Measurements from ENCODE around the gene ADAMTS9.
"Not testable (repeated sequence)": the region's sequence is repeated elsewhere in the genome, so short reads cannot be mapped to it uniquely, and the experiment has no call there.

Gene ADAMTS9

DNA sequence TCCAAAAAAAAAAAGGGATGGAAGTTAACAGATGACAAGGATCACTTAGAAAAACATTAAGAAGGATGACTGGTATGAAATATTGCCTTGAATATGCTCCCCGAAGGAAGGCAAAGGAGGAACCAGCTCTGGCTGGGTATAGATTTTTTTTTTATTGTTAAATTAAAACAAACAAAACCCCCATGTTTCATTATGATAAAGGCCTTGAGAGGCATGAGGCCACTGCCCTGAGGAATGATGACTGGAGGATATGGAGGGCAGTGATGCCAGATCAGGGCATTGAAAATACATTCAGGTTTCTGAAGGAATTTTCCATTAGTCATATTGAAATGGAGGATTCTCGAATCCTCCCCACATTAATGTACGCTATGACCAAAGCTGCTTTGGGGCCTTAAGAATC lies 120.9 kb downstream of the ADAMTS9 start:
- no peak for DNase-seq

GRCh38 chr3:64563751-64564150 lies 124.0 kb downstream of the ADAMTS9 start:
- no peak for DNase-seq

DNA sequence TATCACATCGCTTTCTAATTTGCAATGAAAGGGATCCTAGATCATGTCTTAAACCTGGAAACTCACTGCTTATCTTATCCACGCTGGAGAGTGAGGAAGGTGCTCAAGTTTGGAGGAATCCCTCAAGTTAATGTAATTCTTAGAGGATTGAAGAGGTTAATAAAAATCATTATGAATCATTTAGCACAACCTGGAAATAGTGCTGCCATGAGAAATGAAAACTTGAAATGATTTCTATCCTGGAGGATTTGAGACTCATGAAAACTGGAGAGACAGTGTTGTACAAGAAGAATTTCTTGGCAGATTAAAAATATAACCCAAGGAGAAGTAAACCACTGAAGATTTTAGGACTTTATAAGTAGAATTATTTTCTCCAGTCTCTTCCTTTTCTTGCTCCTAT lies 125.9 kb downstream of the ADAMTS9 start:
- no peak for DNase-seq

- no peak for DNase-seq
Observed at GRCh38 chr3:64561325-64561843, 126.4 kb downstream of the ADAMTS9 start.

- DNase-seq: no peak
Observed at GRCh38 chr3:64560791-64561190, 127.0 kb downstream of the ADAMTS9 start.

- DNase-seq: no peak
Observed at GRCh38 chr3:64559588-64559987, 128.2 kb downstream of the ADAMTS9 start.

DNA sequence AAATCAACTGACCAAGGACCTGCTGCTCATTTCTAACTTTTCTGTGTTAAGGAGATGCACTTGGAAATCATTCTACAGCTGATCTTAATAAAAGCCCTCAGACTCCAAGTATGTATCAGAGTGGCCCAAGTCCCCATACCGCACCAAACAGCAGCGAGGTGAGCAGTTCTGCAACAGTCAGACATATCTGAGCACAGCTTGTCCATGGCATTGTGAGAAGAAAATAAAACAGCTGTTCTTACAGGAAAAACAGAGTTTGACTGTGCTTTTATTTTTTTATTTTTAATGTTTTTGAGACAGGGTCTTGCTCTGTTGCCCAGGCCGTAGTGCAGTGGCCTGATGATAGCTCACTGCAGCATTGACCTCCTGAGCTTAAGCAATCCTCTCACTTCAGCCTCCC lies 131.8 kb downstream of the ADAMTS9 start:
- DNase-seq: no peak

DNA sequence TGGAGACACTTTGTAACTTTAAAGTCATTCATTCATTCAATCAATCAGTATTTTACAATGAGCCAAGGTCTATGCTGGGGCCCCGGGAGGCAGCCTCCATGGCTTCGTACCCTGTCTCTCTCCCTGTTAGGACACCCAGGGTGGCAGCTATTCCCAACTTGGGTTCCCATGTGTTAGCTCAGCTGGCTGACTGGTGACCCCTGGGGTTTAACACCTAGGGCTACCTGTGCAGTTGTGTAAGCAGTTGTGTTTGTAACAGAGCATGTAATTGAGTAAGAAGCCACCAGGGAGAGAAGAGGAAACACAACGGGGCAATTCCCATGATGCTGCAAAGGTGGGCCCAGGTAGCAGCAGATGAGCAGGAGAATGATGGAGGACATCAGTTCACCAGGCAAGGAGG lies 132.4 kb downstream of the ADAMTS9 start:
- DNase-seq: no peak

DNA sequence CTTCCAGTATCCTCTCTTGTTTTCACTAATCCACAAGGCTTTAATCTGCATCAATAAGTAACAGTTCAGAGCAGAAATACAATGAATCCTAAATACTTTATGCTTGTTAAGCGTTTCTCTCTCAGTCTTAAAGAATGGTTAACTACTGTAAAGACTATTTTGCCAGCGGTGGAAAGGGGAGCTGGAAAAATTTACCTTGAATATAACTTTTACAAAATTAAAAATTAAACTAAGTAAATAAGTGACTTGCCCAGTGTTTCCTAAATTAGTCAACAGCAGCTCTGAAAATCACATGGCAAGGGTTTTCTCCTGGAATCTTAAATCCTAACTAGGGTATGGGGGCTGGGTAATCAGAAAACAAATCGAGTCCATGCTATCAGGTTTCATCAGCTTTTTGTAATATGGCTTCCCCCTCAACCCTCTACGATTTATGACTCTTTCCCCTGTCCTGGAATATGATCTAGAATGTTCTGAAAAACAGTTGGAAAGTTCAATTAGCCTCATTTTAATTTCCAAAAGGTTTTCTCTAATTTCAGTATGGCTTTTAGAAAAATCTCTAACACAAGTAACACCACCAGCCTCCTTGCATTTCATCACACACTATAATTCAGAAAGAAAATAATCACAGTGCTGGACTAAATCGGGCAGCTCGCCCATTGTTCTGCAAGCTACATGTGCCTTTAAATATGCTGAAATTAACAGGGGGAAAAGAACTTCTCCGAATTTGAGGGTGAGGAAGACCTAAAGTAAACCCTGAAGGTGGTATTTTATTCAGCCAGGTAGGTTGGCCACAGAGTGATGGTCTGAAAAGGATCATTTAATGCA lies 133.5 kb downstream of the ADAMTS9 start:
- DNase-seq: no peak

GRCh38 chr3:64552966-64553365 lies 134.8 kb downstream of the ADAMTS9 start:
- DNase-seq: no peak

GRCh38 chr3:64552160-64552559 lies 135.6 kb downstream of the ADAMTS9 start:
- no peak for DNase-seq

- no peak for DNase-seq
Observed at GRCh38 chr3:64551697-64552096, 136.1 kb downstream of the ADAMTS9 start.

DNA sequence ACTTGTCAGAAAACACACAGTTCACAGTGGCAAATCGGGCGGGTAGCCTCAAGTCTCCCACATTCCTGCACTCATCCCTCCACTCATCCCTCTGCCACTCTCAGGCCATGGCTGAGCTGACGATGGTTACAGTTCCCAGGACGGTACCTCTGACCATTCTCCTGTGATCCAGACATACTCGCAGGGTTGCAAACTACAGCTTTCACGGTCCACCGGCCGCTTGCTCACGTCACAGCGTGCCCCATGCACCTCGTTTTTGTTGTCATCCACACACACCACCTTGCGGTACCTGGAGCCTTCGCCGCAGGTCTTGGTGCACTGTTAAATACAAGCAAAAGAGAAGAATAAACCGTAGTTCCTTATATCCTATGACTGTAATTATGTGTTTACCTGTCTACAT lies 137.1 kb downstream of the ADAMTS9 start:
- DNase-seq: no peak

DNA sequence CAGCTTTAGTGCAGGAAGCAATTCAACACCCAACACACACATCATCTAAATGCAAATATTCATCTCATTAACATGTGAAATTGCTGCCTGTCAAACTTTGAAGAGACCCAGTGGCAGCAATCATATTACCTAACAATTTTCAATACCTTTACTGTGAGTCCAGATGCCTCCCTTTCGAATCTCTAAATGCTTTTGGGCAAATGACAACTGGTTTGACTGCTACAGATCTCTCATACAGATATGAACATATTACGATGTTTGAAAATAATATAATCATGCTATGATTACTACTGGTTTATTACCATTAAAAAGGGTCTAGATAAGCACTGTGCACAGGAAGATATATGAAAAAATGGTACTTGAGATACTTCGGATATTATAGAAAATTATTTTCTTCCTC lies 137.9 kb downstream of the ADAMTS9 start:
- DNase-seq: no peak

GRCh38 chr3:64548200-64548889 lies 139.5 kb downstream of the ADAMTS9 start:
- no peak for DNase-seq

GRCh38 chr3:64546856-64547255 lies 140.9 kb downstream of the ADAMTS9 start:
- DNase-seq: no peak

DNA sequence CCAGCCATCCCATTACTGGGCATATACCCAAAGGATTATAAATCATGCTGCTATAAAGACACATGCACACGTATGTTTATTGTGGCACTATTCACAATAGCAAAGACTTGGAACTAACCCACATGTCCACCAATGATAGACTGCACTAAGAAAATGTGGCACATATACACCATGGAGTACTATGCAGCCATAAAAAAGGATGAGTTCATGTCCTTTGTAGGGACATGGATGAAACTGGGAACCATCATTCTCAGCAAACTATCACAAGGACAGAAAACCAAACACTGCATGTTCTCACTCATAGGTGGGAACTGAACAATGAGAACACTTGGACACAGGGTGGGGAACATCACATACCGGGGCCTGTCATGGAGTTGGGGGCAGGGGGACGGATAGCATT lies 142.6 kb downstream of the ADAMTS9 start:
- DNase-seq: not testable (repeated sequence)

DNA sequence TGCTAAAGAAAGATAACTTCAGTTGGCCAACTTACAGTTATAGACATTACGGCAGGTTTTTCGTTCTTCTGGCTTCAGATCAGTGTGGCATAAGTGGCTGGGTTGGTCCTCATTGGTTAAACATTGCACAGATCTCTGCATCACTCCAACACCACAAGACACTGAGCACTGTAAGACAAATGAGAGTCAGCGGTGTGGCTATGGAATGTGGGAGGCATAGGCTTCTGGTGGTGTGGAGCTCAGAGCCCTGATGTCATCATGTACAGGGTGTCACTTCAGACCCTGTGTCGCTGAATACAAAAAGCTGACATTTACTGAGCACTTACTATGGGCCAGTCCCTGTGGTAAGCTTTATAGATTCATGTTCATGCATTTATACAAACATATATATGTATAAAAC lies 146.0 kb downstream of the ADAMTS9 start:
- DNase-seq: peak; percentile 18

GRCh38 chr3:64539451-64540196 lies 148.2 kb downstream of the ADAMTS9 start:
- peak; percentile 16 for DNase-seq

DNA sequence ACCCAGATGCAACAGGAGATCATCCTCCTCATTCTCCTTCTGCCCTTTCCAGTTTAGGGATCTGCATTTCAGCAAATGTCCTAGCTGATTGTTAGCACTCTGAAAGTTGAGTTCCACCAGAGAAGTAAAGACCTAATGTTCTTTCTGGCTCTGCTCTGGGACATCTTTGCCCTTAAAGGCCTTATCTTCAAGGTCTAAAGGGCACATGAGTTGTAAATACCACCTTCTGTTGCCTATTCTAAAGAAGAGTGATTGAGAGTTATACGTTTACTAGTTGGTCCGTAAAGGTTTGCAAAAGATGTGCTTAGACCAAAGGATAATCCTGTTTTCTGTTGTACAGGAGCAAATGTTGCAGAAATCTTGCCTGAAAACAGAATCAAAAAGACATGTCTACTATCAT lies 151.6 kb downstream of the ADAMTS9 start:
- no peak for DNase-seq

DNA sequence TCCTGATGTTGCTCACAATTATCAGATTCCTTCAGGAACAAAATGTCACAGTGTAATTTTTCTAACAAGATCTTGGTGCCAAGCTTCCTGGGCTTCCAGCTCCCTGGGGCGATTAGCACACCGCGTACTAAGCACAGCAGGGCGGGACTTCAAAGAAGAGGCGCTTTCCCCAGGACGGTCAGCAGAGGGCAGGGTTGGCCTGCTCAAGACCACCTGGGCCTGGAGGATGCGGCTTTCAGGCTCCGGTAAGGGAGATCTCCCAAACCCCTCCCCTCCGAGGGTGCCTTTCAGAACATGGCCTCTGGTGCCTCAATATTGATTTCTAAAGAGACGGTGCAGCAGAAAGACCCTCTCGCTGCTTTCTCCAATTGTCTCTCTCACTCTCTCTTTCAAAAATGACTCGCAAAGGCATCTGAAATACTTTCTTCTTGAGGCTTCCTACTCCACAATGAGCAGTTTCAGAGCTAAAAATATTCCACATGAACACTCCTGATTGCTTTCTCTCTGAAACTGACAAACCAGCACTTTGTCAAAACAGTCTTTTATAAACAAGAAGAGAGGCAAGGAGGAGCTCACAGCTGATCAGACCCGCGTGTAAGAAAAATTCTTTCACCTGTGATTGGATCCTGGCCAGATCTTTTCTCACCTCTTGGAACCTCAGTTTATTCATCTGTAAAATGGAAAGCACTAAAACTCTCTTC lies 154.0 kb downstream of the ADAMTS9 start:
- peak; percentile 76 for DNase-seq

DNA sequence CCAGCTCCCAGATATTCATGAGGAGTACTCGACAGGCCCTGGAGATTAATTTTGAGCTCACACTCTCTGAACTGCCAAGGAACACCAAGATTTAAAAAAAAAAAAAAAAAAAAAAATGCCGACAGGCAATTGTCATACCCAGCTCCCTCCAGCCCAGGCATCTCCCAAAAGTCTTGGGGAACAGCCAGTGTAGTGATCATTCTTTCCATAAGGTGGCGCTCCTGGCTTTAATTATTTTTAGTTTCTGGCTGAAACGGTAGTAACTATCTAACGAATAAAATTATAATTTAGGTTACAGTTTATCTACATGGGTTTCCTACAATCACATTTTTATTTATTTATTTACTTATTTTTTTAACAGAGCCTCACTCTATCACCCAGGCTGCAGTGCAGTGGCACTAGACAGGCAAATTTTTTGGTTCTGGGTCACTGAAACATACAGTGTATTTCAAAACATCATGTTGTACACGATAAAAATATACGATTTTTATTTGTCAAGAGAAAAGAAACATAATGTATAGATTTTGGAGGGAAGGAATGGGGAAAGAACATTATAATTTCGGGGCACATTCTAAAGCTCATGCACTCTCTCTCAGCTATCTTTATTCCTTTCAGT lies 157.3 kb downstream of the ADAMTS9 start:
- DNase-seq: peak; percentile 70

All from fibroblast of skin of back (primary cell).